Measurements from ENCODE around the gene NOX5.

DNA sequence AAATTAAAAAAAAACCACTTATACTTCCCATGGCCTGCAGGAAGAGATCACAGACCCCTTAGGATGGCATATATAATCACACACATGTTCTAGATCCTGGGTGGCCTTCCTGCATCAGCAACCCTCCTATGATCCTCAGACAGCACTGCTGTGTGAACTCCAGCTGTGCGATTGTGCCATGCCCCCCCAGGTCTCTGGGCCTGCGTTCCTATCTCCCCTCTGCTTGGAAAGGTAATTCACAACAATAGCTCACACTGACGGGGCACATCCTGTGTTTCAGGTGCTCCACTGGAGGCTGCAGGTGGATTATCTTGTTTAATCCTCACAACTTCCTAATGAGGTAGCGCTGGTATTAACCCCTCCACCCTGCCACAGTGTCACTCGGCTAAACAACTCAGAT is 74.8 kb downstream of the NOX5 start:
- no peak for TF ChIP-seq POLR2A (IDR thresholded peaks at IDR 0.05; ENCODE audit: low read depth, low read length)
- TF ChIP-seq POLR2AphosphoS5 (IDR thresholded peaks at IDR 0.05; ENCODE audit: low read depth, low read length), result no peak
- TF ChIP-seq TAF1 (IDR thresholded peaks at IDR 0.05; ENCODE audit: borderline replicate concordance, low read depth, low read length), result no peak

All from GM12892 (cell line).